22Rv1 (cell line): ENCODE measurements around the gene AKNA.

ENCODE experiments used
- CTCF ChIP-seq: fragments of 450-650 bp; IDR thresholded peaks from 2 replicates; pipeline ENCODE4 v1.5.1; 2017; ENCODE audit warnings: mild to moderate bottlenecking
- ZFX ChIP-seq: fragments of 450-650 bp; IDR thresholded peaks from 2 replicates; pipeline ENCODE4 v1.6.1; 2017; ENCODE audit warnings: antibody characterized with exemption, borderline replicate concordance

- TF ChIP-seq CTCF (no peak), ZFX (no peak)
Measured at GRCh38 chr9:114426046-114426948, 38.5 kb upstream of the AKNA start.
